HG03457 (cell line): ENCODE measurements around the gene SMCR8.
"Not testable (repeated sequence)": the region's sequence is repeated elsewhere in the genome, so short reads cannot be mapped to it uniquely, and the experiment has no call there.

ENCODE experiments used
- ATAC-seq: cut with Tn5 transposase; IDR thresholded peaks from one replicate; pipeline ENCODE4 v1.9.1; 2021; ENCODE audit warnings: moderate number of reproducible peaks; ENCODE audit not compliant: unreplicated experiment

Gene SMCR8

GRCh38 chr17:18314731-18315561 lies at the start of gene SMCR8, which contains the start of gene TOP3A:
SMCR8 (plus strand) TSS chr17:18315293; CDS start chr17:18315790, 497 bp downstream.
TOP3A (minus strand) TSS chr17:18314994; CDS start chr17:18314778, 216 bp downstream.
- peak; percentile 69 for ATAC-seq

- no peak for ATAC-seq
These were observed 47.7 kb upstream of the SMCR8 start for GRCh38 chr17:18267366-18267765.

- no peak for ATAC-seq
These were observed 47.0 kb upstream of the SMCR8 start for GRCh38 chr17:18267927-18268711.

GRCh38 chr17:18270046-18270931 lies 44.8 kb upstream of the SMCR8 start:
- ATAC-seq: no peak

- ATAC-seq: no peak
These were observed 38.0 kb upstream of the SMCR8 start for GRCh38 chr17:18277076-18277475.

GRCh38 chr17:18278867-18279266 lies 36.2 kb upstream of the SMCR8 start:
- no peak for ATAC-seq

- no peak for ATAC-seq
These were observed 34.8 kb upstream of the SMCR8 start for GRCh38 chr17:18280249-18280648.

- no peak for ATAC-seq
These were observed 34.2 kb upstream of the SMCR8 start for GRCh38 chr17:18280766-18281371.

- no peak for ATAC-seq
These were observed 33.3 kb upstream of the SMCR8 start for GRCh38 chr17:18281788-18282187.

GRCh38 chr17:18285296-18285695 lies 29.8 kb upstream of the SMCR8 start:
- no peak for ATAC-seq

GRCh38 chr17:18291718-18292540 lies 23.2 kb upstream of the SMCR8 start:
- ATAC-seq: no peak

GRCh38 chr17:18298061-18298460 lies 17.0 kb upstream of the SMCR8 start:
- ATAC-seq: not testable (repeated sequence)

GRCh38 chr17:18300725-18301480 lies 14.2 kb upstream of the SMCR8 start:
- ATAC-seq: no peak

GRCh38 chr17:18303206-18303605 lies 11.9 kb upstream of the SMCR8 start:
- not testable (repeated sequence) for ATAC-seq

GRCh38 chr17:18309202-18309601 lies 5.9 kb upstream of the SMCR8 start:
- ATAC-seq: no peak

- ATAC-seq: peak; percentile 3
These were observed 898 bp upstream of the SMCR8 start for GRCh38 chr17:18314059-18314730.

GRCh38 chr17:18315562-18315922 lies 449 bp downstream of the SMCR8 start:
- ATAC-seq: no peak

- ATAC-seq: no peak
These were observed 868 bp downstream of the SMCR8 start for GRCh38 chr17:18315961-18316360.
